ENCODE measurements around the gene NECTIN2. TPM values are rescaled to one million over a fixed set of nuclear protein-coding genes. Genes with fewer than 3 reads are reported as not detected.
"Not testable (repeated sequence)": the region's sequence is repeated elsewhere in the genome, so short reads cannot be mapped to it uniquely, and the experiment has no call there.

NECTIN2 gene
- total RNA-seq, 1 donor: 22.1 TPM

GRCh38 chr19:44887648-44888047, 41.6 kb downstream of the NECTIN2 start:
- no peak for DNase-seq (ENCODE audit: low read depth)
- TF ChIP-seq, protein P1, sequence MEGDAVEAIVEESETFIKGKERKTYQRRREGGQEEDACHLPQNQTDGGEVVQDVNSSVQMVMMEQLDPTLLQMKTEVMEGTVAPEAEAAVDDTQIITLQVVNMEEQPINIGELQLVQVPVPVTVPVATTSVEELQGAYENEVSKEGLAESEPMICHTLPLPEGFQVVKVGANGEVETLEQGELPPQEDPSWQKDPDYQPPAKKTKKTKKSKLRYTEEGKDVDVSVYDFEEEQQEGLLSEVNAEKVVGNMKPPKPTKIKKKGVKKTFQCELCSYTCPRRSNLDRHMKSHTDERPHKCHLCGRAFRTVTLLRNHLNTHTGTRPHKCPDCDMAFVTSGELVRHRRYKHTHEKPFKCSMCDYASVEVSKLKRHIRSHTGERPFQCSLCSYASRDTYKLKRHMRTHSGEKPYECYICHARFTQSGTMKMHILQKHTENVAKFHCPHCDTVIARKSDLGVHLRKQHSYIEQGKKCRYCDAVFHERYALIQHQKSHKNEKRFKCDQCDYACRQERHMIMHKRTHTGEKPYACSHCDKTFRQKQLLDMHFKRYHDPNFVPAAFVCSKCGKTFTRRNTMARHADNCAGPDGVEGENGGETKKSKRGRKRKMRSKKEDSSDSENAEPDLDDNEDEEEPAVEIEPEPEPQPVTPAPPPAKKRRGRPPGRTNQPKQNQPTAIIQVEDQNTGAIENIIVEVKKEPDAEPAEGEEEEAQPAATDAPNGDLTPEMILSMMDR (IDR thresholded peaks at IDR 0.05; ENCODE audit: insufficient read depth, low read length): no peak

DNA sequence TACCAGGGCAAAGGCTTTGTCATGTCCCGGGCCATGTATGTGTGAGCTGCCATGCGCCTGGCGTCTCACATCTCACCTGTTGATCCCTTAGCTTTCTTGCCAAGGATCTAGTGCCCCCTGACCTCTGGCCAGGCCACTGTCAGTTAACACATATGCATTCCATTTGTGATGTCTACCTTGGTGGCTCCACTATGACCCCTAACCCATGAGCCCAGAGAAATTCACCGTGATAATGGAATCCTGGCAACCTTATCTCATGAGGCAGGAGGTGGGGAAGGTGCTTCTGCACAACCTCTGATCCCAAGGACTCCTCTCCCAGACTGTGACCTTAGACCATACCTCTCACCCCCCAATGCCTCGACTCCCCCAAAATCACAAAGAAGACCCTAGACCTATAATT, 42.2 kb downstream of the NECTIN2 start:
- not testable (repeated sequence) for H3K4me3 ChIP-seq (ENCODE audit: low read depth, low read length); DNase-seq (ENCODE audit: low read depth)

More at GRCh38 chr19:44887648-44888047, 41.6 kb downstream of the NECTIN2 start:
- H3K4me3 ChIP-seq (ENCODE audit: low read depth, low read length): no peak overlapping the region

DNA sequence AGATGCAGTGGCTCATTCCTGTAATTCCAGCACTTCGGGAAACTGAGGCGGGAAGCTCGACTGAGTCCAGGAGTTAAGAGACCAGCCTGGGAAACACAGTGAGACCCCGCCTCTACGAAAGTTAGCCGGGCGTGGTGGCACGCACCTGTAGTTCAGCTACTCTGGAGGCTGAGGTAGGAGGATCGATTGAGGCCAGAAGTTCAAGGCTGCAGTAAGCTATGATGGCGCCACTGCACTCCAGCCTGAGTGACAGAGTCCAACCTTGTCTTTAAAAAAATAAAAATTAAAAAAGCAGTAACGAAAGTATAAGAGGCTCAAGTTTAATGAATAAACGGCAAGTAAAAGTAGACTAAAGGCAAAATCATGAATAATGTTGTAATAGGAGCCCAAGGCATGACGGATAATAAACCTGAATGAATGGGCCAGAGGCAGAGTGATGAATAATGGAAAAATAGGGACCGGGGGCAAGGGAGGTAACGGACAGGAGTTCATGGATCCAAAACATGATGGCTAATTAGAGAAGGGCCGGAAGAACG, 43.8 kb downstream of the NECTIN2 start:
- no peak for DNase-seq (ENCODE audit: low read depth)
- peak overlapping the region; percentile 71 for H3K4me3 ChIP-seq (ENCODE audit: low read depth, low read length)
- TF ChIP-seq, protein P1 (IDR thresholded peaks at IDR 0.05; ENCODE audit: insufficient read depth, low read length): no peak

DNA sequence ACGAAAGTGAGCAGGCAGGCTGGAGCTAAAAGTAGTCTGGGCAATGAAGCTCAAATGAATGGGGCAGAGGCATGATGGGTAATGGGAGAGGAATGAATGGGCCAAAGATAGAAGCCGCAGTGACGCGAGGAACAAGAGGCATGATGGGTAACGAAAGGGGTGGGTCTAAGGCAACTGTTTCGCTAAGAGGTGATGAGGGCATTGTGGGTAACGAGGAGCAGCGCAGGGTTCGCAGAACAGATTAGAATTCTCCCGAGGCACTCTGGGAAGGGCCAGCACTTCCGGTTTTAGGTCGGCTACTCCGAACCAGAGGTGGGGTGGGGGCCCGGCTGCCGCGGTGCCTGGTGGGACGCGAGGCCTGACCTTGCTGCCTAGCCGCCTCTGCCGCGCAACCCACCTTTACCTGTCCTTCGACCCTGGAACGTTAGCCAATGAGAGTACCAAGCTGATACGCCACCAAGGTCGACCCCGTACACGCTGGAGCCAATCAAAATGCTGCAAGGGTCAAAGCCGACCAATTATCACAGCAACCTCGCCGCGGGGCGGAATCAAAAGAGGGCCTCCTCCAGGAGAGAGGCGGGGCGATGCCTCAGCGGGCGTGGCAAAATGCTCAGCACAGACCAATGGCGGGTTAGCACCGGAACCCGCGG, 44.4 kb downstream of the NECTIN2 start:
- peak; percentile 100 for DNase-seq (ENCODE audit: low read depth)
- TF ChIP-seq, protein P1 (IDR thresholded peaks at IDR 0.05; ENCODE audit: insufficient read depth, low read length): no peak
- peak overlapping the region; percentile 71 for H3K4me3 ChIP-seq (ENCODE audit: low read depth, low read length)

DNA sequence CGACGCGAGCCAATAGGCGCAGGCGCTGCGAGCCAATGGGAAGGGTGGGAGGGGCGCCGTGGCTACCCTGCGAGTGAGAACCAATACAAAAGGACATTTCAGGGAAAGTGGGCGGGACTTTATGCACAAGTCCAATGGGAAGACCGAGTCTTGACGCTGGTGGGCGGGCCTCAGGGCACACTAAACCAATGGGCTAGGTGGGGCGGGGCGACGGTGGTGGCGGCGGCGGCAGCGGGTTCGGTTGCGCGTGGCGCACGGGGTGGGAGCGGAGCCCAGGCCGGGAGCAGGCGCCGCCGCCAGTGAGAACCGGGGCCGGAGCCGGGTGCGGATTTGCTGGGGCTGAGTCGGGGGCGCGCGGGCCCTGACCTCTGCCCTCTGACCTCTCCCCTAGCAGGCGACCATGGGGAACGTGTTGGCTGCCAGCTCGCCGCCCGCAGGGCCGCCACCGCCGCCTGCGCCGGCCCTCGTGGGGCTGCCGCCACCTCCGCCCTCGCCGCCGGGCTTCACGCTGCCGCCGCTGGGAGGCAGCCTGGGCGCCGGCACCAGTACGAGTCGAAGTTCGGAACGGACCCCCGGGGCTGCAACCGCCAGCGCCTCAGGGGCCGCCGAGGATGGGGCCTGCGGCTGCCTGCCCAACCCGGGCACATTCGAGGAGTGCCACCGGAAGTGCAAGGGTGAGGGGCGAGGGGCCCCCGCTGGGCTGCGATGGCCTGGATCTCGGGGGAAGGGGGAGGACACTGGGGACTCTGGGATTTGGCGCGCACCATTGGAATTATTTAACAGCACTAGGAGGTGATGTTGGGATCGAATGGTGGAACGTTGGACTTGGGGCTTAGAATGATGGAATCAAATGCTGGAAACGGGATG, 45.2 kb downstream of the NECTIN2 start, which contains the start of gene TOMM40:
Gene TOMM40, plus strand, starts transcription at position 239 of the 867 bp plus-strand sequence. Its CDS starts 162 bp downstream, at position 401.
- TF ChIP-seq, protein P1 (IDR thresholded peaks at IDR 0.05; ENCODE audit: insufficient read depth, low read length): no peak
- no peak for DNase-seq (ENCODE audit: low read depth)
- H3K4me3 ChIP-seq (ENCODE audit: low read depth, low read length): peak within 1 kb of the TSS; percentile 89

GRCh38 chr19:44892932-44893331, 46.8 kb downstream of the NECTIN2 start:
- no peak overlapping the region for H3K4me3 ChIP-seq (ENCODE audit: low read depth, low read length)
- no peak for DNase-seq (ENCODE audit: low read depth)
- TF ChIP-seq, protein P1 (IDR thresholded peaks at IDR 0.05; ENCODE audit: insufficient read depth, low read length): no peak

Data from fibroblast of the aortic adventitia (primary cell).